ENCODE measurements around the gene GAPDH. TPM values are rescaled to one million over a fixed set of nuclear protein-coding genes. Genes with fewer than 3 reads are reported as not detected.
"Not testable (repeated sequence)": the region's sequence is repeated elsewhere in the genome, so short reads cannot be mapped to it uniquely, and the experiment has no call there.

Gene GAPDH
- total and polyA plus RNA-seq, 3 experiments from 2014 or later = 1,770 to 7,238 (median 7,182) TPM

- peaks cover 45 to 57% (median 56%) of the 10 kb centered on the region in 3 donors for H3K4me1 Mint-ChIP-seq
- H3K4me3 Mint-ChIP-seq = peak overlapping the region; percentile 31 to 94 (median 86)
- Histone ChIP-seq H3K36me3 (ENCODE audit: insufficient read depth, low read length) (peaks cover 8% of the 10 kb centered on the region), H3K4me1 (ENCODE audit: insufficient read depth, low read length) (peaks cover 33% of the 10 kb centered on the region), H3K9me3 (ENCODE audit: low read length) (no peaks in the 10 kb centered on the region), H3K4me3 (ENCODE audit: low read length) (no peak overlapping the region), H3K27ac (ENCODE audit: low read depth, low read length) (no peak overlapping the region), H3K27me3 (ENCODE audit: insufficient read depth, low read length, poor library complexity, severe bottlenecking) (no peaks in the 10 kb centered on the region)
- no peaks in the 10 kb centered on the region for H3K9me3 Mint-ChIP-seq
- peak overlapping the region in 4 of 8 donors; percentile 39 to 77 (median 74) for H3K27ac Mint-ChIP-seq
- DNase-seq = no peak
- ChIA-PET POLR2A (interaction anchor here (0.5 to 0.6 kb wide), 2 partner anchors 165 to 218 kb away, joined by 3 to 4 read pairs; no protein-coding TSS in a partner anchor), CTCF (interaction anchor here (0.6 to 5.0 kb wide), 23 partner anchors 10 to 272 kb away, joined by 3 to 46 read pairs (median 4); partner anchors contain the start of genes GAPDH, NOP2 and TAPBPL)
- no peaks in the 10 kb centered on the region for H3K27me3 Mint-ChIP-seq
- H3K36me3 Mint-ChIP-seq = peaks cover 0 to 60% (median 0%) of the 10 kb centered on the region in 3 donors
These were observed 18.9 kb downstream of the GAPDH start for GRCh38 chr12:6553051-6553868.

- H3K36me3 Mint-ChIP-seq = peaks cover 0 to 56% (median 0%) of the 10 kb centered on the region in 3 donors
- DNase-seq = peak; percentile 55 to 81 (median 61)
- Histone ChIP-seq H3K27ac (ENCODE audit: low read depth, low read length) (no peak overlapping the region), H3K4me3 (ENCODE audit: low read length) (peak overlapping the region; percentile 70), H3K27me3 (ENCODE audit: insufficient read depth, low read length, poor library complexity, severe bottlenecking) (no peaks in the 10 kb centered on the region), H3K9me3 (ENCODE audit: low read length) (no peaks in the 10 kb centered on the region), H3K36me3 (ENCODE audit: insufficient read depth, low read length) (peaks cover 1% of the 10 kb centered on the region), H3K4me1 (ENCODE audit: insufficient read depth, low read length) (peaks cover 36% of the 10 kb centered on the region)
- peaks cover 42 to 58% (median 51%) of the 10 kb centered on the region in 3 donors for H3K4me1 Mint-ChIP-seq
- H3K4me3 Mint-ChIP-seq = peak overlapping the region; percentile 86 to 97 (median 94)
- CTCF ChIA-PET = interaction anchor here (0.6 to 5.0 kb wide), 20 partner anchors 9 to 271 kb away, joined by 3 to 46 read pairs (median 4); partner anchors contain the start of genes MRPL51, NOP2 and TAPBPL
- POLR2A ChIA-PET = interaction anchor here (0.5 to 0.6 kb wide), 2 partner anchors 164 to 220 kb away, joined by 3 to 4 read pairs; no protein-coding TSS in a partner anchor
- H3K27me3 Mint-ChIP-seq = no peaks in the 10 kb centered on the region
- H3K27ac Mint-ChIP-seq = peak overlapping the region in 7 of 8 donors; percentile 56 to 96 (median 81)
- H3K9me3 Mint-ChIP-seq = no peaks in the 10 kb centered on the region
These were observed 20.1 kb downstream of the GAPDH start for GRCh38 chr12:6554168-6555017.

- H3K36me3 Mint-ChIP-seq = peaks cover 0 to 56% (median 5%) of the 10 kb centered on the region in 3 donors
- peak overlapping the region; percentile 89 to 98 (median 94) for H3K4me3 Mint-ChIP-seq
- Histone ChIP-seq H3K4me1 (ENCODE audit: insufficient read depth, low read length) (peaks cover 36% of the 10 kb centered on the region), H3K9me3 (ENCODE audit: low read length) (no peaks in the 10 kb centered on the region), H3K27me3 (ENCODE audit: insufficient read depth, low read length, poor library complexity, severe bottlenecking) (no peaks in the 10 kb centered on the region), H3K4me3 (ENCODE audit: low read length) (peak overlapping the region; percentile 70), H3K27ac (ENCODE audit: low read depth, low read length) (no peak overlapping the region), H3K36me3 (ENCODE audit: insufficient read depth, low read length) (peaks cover 9% of the 10 kb centered on the region)
- no peaks in the 10 kb centered on the region for H3K27me3 Mint-ChIP-seq
- H3K27ac Mint-ChIP-seq = peak overlapping the region; percentile 9 to 96 (median 81)
- ChIA-PET POLR2A (no interaction called here), CTCF (interaction anchor here (1.0 to 5.0 kb wide), 13 partner anchors 8 to 270 kb away, joined by 3 to 46 read pairs (median 5); partner anchors contain the start of genes NOP2 and TAPBPL)
- peaks cover 42 to 60% (median 51%) of the 10 kb centered on the region in 3 donors for H3K4me1 Mint-ChIP-seq
- no peak for DNase-seq
- H3K9me3 Mint-ChIP-seq = no peaks in the 10 kb centered on the region
These were observed 20.8 kb downstream of the GAPDH start for GRCh38 chr12:6555018-6555691.

GRCh38 chr12:6556496-6556817, 22.1 kb downstream of the GAPDH start:
- not testable (repeated sequence) for H3K27me3 Mint-ChIP-seq; H3K27ac ChIP-seq (ENCODE audit: low read depth, low read length); H3K27me3 ChIP-seq (ENCODE audit: insufficient read depth, low read length, poor library complexity, severe bottlenecking); DNase-seq; H3K9me3 ChIP-seq (ENCODE audit: low read length); H3K9me3 Mint-ChIP-seq
- Histone ChIP-seq H3K4me3 (ENCODE audit: low read length) (peak overlapping the region; percentile 70), H3K36me3 (ENCODE audit: insufficient read depth, low read length) (peaks cover 22% of the 10 kb centered on the region), H3K4me1 (ENCODE audit: insufficient read depth, low read length) (peaks cover 36% of the 10 kb centered on the region)
- CTCF ChIA-PET = interaction anchor here (1.0 to 3.9 kb wide), 9 partner anchors 9 to 133 kb away, joined by 3 to 15 read pairs (median 4); partner anchors contain the start of genes NOP2, VAMP1 and ZNF384
- Mint-ChIP-seq H3K4me3 (peak overlapping the region; percentile 89 to 98 (median 94)), H3K27ac (peak overlapping the region in 7 of 8 donors; percentile 18 to 86 (median 64)), H3K36me3 (peaks cover 0 to 61% (median 11%) of the 10 kb centered on the region in 3 donors), H3K4me1 (peaks cover 40 to 56% (median 49%) of the 10 kb centered on the region in 3 donors)
- POLR2A ChIA-PET = interaction anchor here (0.7 to 1.1 kb wide), 2 partner anchors 14 to 63 kb away, joined by 3 read pairs; no protein-coding TSS in a partner anchor

- Histone ChIP-seq H3K27me3 (ENCODE audit: insufficient read depth, low read length, poor library complexity, severe bottlenecking) (no peaks in the 10 kb centered on the region), H3K27ac (ENCODE audit: low read depth, low read length) (no peak overlapping the region), H3K4me3 (ENCODE audit: low read length) (no peak overlapping the region), H3K9me3 (ENCODE audit: low read length) (no peaks in the 10 kb centered on the region), H3K36me3 (ENCODE audit: insufficient read depth, low read length) (peaks cover 26% of the 10 kb centered on the region), H3K4me1 (ENCODE audit: insufficient read depth, low read length) (peaks cover 36% of the 10 kb centered on the region)
- ChIA-PET POLR2A (interaction anchor here (0.7 to 1.2 kb wide), 3 partner anchors 14 to 196 kb away, joined by 3 read pairs; no protein-coding TSS in a partner anchor), CTCF (interaction anchor here (0.9 to 3.9 kb wide), 12 partner anchors 9 to 133 kb away, joined by 3 to 15 read pairs (median 4); partner anchors contain the start of genes NOP2, VAMP1 and ZNF384)
- H3K27me3 Mint-ChIP-seq = no peaks in the 10 kb centered on the region
- peak overlapping the region; percentile 89 to 98 (median 94) for H3K4me3 Mint-ChIP-seq
- H3K36me3 Mint-ChIP-seq = peaks cover 0 to 62% (median 13%) of the 10 kb centered on the region in 3 donors
- H3K9me3 Mint-ChIP-seq = no peaks in the 10 kb centered on the region
- peaks cover 39 to 52% (median 45%) of the 10 kb centered on the region in 3 donors for H3K4me1 Mint-ChIP-seq
- peak overlapping the region in 7 of 8 donors; percentile 18 to 86 (median 64) for H3K27ac Mint-ChIP-seq
- no peak for DNase-seq
These were observed 22.5 kb downstream of the GAPDH start for GRCh38 chr12:6556857-6557256.

- H3K9me3 Mint-ChIP-seq; H3K27ac ChIP-seq (ENCODE audit: low read depth, low read length); H3K9me3 ChIP-seq (ENCODE audit: low read length); H3K27me3 ChIP-seq (ENCODE audit: insufficient read depth, low read length, poor library complexity, severe bottlenecking); H3K4me3 ChIP-seq (ENCODE audit: low read length); H3K27me3 Mint-ChIP-seq: not testable (repeated sequence)
- CTCF ChIA-PET = interaction anchor here (0.8 to 4.3 kb wide), 17 partner anchors 10 to 208 kb away, joined by 3 to 17 read pairs (median 3); partner anchors contain the start of genes COPS7A, NOP2, PTMS and VAMP1
- H3K36me3 ChIP-seq (ENCODE audit: insufficient read depth, low read length) = peaks cover 39% of the 10 kb centered on the region
- peak overlapping the region in 5 of 7 donors; percentile 3 to 73 (median 16) for H3K4me3 Mint-ChIP-seq
- H3K4me1 Mint-ChIP-seq = peaks cover 30 to 39% (median 33%) of the 10 kb centered on the region in 3 donors
- POLR2A ChIA-PET = interaction anchor here (0.6 to 1.5 kb wide), 9 partner anchors 22 to 235 kb away, joined by 3 to 6 read pairs (median 4); partner anchors contain the start of gene VAMP1
- H3K4me1 ChIP-seq (ENCODE audit: insufficient read depth, low read length) = peaks cover 35% of the 10 kb centered on the region
- peak in 4 of 5 donors; percentile 38 to 72 (median 56) for DNase-seq
- peak overlapping the region in 7 of 8 donors; percentile 50 to 81 (median 66) for H3K27ac Mint-ChIP-seq
- H3K36me3 Mint-ChIP-seq = peaks cover 4 to 65% (median 16%) of the 10 kb centered on the region in 3 donors
These were observed 23.9 kb downstream of the GAPDH start for GRCh38 chr12:6558014-6558760.
